Posterior vena cava (tissue), 2 donors: ENCODE results near the gene CCR5AS.
"Not testable (repeated sequence)": the region's sequence is repeated elsewhere in the genome, so short reads cannot be mapped to it uniquely, and the experiment has no call there.

Experiments used
- DNase-seq: peaks from one replicate; pipeline ENCODE4 v3.0.0-alpha.2; 2020; ENCODE audit warnings: low spot score
- intact Hi-C, 2 donors: fragments of 100-400 bp; cut with DNase I; formaldehyde crosslinking; loops; one replicate each; pipeline versions ENCODE4 v1.14.1 to v1.14.2; 2022 to 2023
- donor health status: DM: yes; HTN: yes; CAD: no.
- donor health status: DM: yes; HTN: yes; CAD: no.

Gene CCR5AS

DNA sequence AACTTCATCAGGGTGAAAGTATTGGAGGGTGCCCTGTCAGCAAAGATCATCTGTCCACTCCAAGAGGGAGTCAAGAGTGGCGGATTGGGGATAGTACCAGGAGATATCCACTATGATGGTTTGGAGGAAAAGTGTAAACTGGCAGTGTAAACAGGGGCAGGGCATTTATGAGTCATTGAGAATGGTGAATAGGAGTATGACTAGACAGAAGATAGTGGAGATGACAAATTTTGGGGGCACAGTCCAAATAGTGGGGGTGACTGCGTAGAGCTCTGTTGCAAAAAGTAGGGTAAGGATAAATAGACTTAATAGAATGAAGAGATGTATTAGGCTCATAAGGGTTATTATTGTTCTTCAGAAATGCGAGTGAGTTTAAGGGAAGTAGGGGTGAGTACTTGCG lies 18.0 kb downstream of the CCR5AS start:
- intact Hi-C loops, DNase-seq: not testable (repeated sequence)

DNA sequence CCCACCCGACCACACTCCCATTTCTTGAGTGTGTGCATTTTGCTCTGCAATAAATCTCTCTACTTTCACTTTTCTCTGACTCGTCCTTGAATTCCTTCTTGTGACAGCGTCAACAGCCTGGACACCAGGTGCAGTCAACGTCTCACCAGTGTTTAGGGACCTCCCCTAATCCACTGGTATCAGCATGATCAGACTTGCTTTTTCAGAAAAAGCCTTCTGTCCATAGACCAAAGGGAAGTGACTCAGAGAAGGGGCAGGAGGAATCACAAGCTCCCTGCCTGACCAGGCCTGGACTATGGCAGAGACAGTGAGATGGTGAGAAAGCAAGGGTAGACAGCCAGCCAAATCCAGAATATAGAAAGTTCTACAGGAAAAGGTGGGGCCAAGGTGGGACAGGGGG lies 20.7 kb downstream of the CCR5AS start:
- no peak for DNase-seq
- intact Hi-C loops = no loop called here

DNA sequence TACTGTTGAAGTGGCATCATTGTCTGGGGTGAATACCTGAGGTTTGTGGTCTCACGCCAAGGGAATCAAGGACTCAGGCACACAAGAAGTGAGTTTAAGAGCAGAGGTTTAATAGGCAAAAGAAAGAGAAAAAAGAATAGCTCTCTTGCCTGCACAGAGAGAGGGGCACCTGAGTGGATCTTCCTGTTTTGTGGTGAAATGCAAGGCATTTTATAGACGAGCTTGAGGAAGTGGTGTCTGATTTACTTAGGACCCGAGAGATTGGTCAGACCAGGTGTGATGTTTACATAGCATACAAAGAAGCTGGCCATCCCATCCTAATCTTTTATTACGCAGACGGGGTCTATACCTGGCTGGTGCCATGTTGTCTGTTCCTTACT lies 22.9 kb downstream of the CCR5AS start:
- intact Hi-C loops = no loop called here
- DNase-seq = no peak

DNA sequence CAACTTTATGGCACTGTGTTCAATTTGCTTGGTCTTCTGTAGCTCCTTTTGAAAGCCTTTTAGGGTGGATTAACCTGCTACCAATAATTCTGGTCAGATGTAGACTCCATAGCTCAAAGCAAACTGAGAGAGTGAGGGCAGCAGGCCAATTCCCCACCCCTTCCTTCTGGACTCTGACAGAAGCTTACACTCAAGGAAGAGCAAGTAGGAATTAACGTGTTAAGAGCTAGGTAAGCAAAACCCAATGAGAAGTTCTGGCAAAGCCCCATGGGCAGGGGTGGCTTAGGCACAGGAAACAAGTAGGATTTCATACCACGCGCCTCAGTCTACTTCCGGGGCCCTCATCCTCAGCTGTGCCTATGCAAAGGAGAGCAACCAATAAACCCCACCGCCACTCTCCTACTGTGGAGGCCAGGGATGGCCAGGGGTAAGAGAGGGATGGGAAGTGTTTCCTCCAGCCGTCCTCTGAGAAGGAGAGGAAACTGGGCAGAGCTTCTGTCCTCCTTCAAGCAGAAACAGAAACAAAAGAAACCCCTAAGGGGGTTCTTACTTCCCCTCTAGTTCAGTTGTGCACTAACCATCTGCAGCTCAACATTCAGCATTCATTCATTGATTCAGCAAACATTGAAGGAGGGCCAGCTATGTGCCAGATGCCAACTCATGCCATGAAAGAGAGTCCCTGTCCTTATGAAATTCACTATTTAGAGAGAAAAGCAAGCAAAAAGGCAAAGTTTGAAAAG lies 23.5 kb downstream of the CCR5AS start:
- DNase-seq = no peak
- intact Hi-C loops = no loop called here

DNA sequence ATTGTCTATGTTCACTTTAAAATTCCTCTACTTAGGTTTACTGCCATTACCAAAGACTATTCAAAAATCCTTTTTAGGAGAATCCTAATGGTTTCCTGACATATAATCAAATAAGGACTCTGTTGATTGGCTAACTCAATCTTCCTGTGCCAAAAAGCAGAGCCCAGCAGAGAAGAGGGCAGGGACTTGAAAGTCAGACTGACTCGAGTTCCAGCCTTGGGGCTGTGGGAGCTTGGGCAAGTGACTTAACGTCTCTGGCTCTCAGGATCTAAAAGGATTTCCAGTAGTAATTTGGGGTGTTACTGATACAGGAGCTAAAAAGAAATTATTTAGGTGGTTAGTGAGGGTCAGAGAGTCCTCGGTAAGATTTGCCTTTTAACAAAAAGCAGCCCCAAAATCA lies 25.2 kb downstream of the CCR5AS start:
- no peak for DNase-seq
- intact Hi-C loops = no loop called here

GRCh38 chr3:46380471-46381221 lies 26.2 kb downstream of the CCR5AS start:
- intact Hi-C loops = no loop called here

GRCh38 chr3:46378426-46378942 lies 28.4 kb downstream of the CCR5AS start:
- intact Hi-C loops = no loop called here
- DNase-seq = peak; percentile 91

More at GRCh38 chr3:46380471-46381221, 26.2 kb downstream of the CCR5AS start:
- no peak for DNase-seq

- no peak for DNase-seq
- intact Hi-C loops = no loop called here
These were observed 31.1 kb downstream of the CCR5AS start for GRCh38 chr3:46375814-46376213.

DNA sequence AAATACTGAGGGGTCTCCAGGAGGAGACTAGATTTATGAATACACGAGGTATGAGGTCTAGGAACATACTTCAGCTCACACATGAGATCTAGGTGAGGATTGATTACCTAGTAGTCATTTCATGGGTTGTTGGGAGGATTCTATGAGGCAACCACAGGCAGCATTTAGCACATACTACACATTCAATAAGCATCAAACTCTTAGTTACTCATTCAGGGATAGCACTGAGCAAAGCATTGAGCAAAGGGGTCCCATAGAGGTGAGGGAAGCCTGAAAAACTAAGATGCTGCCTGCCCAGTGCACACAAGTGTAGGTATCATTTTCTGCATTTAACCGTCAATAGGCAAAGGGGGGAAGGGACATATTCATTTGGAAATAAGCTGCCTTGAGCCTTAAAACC lies 31.6 kb downstream of the CCR5AS start:
- no peak for DNase-seq
- intact Hi-C loops = no loop called here

- DNase-seq = no peak
These were observed 32.1 kb downstream of the CCR5AS start for GRCh38 chr3:46374755-46375154.

GRCh38 chr3:46372492-46373359 lies 34.1 kb downstream of the CCR5AS start:
- intact Hi-C loops = loop anchor here in 1 of 2 donors (5.0 kb wide), 1 partner anchor 1155 kb away; no protein-coding TSS in a partner anchor
- DNase-seq = no peak

More at GRCh38 chr3:46374755-46375154, 32.1 kb downstream of the CCR5AS start:
- intact Hi-C loops = loop anchor here in 1 of 2 donors (5.0 kb wide), 1 partner anchor 1157 kb away; no protein-coding TSS in a partner anchor

DNA sequence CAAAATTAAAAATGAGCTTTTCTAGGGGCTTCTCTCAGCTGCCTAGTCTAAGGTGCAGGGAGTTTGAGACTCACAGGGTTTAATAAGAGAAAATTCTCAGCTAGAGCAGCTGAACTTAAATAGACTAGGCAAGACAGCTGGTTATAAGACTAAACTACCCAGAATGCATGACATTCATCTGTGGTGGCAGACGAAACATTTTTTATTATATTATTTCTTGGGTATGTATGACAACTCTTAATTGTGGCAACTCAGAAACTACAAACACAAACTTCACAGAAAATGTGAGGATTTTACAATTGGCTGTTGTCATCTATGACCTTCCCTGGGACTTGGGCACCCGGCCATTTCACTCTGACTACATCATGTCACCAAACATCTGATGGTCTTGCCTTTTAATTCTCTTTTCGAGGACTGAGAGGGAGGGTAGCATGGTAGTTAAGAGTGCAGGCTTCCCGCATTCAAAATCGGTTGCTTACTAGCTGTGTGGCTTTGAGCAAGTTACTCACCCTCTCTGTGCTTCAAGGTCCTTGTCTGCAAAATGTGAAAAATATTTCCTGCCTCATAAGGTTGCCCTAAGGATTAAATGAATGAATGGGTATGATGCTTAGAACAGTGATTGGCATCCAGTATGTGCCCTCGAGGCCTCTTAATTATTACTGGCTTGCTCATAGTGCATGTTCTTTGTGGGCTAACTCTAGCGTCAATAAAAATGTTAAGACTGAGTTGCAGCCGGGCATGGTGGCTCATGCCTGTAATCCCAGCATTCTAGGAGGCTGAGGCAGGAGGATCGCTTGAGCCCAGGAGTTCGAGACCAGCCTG lies 35.1 kb downstream of the CCR5AS start:
- intact Hi-C loops = loop anchor here in 1 of 2 donors (5.0 kb wide), 1 partner anchor 1154 kb away; no protein-coding TSS in a partner anchor
- no peak for DNase-seq

DNA sequence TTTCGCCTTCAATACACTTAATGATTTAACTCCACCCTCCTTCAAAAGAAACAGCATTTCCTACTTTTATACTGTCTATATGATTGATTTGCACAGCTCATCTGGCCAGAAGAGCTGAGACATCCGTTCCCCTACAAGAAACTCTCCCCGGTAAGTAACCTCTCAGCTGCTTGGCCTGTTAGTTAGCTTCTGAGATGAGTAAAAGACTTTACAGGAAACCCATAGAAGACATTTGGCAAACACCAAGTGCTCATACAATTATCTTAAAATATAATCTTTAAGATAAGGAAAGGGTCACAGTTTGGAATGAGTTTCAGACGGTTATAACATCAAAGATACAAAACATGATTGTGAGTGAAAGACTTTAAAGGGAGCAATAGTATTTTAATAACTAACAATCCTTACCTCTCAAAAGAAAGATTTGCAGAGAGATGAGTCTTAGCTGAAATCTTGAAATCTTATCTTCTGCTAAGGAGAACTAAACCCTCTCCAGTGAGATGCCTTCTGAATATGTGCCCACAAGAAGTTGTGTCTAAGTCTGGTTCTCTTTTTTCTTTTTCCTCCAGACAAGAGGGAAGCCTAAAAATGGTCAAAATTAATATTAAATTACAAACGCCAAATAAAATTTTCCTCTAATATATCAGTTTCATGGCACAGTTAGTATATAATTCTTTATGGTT lies 35.9 kb downstream of the CCR5AS start, which contains the start of gene CCR5:
Gene CCR5, plus strand, starts transcription at position 108 of the 680 bp plus-strand sequence. CDS start 1,957 bp downstream, outside the sequence.
- intact Hi-C loops = loop anchor here in 1 of 2 donors (5.0 kb wide), 1 partner anchor 1154 kb away; no protein-coding TSS in a partner anchor
- DNase-seq = no peak

DNA sequence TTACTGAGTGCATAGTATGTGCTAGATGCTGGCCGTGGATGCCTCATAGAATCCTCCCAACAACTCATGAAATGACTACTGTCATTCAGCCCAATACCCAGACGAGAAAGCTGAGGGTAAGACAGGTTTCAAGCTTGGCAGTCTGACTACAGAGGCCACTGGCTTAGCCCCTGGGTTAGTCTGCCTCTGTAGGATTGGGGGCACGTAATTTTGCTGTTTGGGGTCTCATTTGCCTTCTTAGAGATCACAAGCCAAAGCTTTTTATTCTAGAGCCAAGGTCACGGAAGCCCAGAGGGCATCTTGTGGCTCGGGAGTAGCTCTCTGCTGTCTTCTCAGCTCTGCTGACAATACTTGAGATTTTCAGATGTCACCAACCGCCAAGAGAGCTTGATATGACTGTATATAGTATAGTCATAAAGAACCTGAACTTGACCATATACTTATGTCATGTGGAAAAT lies 37.2 kb downstream of the CCR5AS start:
- DNase-seq = no peak
- intact Hi-C loops = loop anchor here in 1 of 2 donors (5.0 kb wide), 1 partner anchor 1152 kb away; no protein-coding TSS in a partner anchor

GRCh38 chr3:46369151-46369550 lies 37.7 kb downstream of the CCR5AS start:
- DNase-seq = no peak
- intact Hi-C loops = no loop called here

DNA sequence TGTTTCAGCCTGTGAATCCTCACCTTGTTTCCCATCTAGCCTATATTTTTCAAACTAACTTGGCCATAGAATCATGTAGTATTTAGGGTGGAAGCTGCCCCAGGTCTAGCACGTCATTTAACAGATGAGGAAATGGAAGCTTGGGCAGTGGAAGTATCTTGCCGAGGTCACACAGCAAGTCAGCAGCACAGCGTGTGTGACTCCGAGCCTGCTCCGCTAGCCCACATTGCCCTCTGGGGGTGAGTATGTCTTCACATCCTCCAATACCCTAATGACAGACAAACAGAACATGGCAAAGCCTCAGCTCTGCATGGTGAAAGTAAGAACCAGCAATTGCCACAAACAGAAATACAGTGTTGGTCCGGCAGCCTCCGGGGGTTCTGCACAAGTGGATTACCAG lies 38.3 kb downstream of the CCR5AS start:
- intact Hi-C loops = no loop called here
- peak; percentile 87 for DNase-seq

DNA sequence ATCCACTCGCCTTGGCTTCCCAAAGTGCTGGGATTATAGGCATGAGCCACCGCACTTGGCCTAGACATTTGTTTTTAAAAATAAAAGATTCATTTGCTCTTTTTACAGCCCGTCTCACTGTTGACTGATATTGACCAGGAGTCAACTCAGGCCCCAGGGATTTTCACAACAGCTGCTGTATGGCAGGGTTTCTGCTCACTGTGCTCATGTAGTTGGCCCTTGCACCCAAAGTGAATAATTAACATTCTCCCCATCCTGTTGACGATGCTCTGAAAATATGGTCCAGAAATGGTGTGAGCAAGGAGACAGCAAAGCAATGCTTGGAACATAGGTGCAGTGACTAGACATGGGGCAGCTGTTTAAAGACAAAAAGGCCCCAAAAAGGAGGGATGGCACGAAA lies 39.1 kb downstream of the CCR5AS start:
- intact Hi-C loops = no loop called here
- no peak for DNase-seq
